HG03565 (cell line): ENCODE results near the gene KCNH2.

ENCODE experiments used
- ATAC-seq: cut with Tn5 transposase; IDR thresholded peaks from one replicate; pipeline ENCODE4 v1.9.1; 2021; ENCODE audit warnings: mild to moderate bottlenecking, moderate library complexity; ENCODE audit not compliant: unreplicated experiment

KCNH2 gene

DNA sequence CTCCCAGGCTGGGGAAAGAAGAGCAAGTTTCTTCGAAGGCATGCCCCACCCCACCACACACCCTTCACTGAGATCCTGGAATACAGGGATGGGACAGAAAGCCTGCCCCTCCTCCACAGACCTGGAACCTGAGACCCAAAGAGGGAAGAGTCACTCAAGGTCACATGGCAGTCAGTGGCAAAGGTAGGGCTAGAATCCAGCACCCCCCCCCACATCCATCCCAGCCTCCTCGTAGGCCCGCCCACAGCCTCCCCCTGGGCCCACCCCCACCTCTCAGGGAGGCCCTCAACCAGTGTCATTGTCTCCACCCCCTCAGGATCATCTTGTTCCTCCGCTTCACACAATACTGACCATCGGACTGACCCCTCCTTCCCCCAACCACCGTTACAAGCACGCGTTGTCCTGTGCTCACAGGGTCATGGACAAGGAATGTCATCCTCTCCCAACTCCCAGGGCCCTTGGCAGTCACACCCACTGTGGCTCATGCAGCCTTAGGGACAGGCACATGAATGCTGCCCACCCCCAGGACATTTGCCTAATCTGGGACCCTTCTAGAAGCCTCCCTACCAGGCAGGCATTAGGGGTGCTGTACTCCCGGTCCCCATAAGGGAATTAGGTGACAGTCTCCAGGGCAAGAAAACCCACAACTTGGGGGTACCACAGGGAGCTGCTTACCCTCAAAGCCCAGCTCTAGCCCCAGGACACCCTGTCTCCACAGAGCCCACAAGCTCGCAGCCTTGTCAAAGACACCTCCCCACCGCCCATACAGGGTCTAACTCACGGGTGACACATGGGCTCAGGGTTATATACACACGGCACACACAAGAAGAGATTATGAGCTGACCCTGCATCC, 1.4 kb downstream of the KCNH2 start:
- no peak for ATAC-seq

DNA sequence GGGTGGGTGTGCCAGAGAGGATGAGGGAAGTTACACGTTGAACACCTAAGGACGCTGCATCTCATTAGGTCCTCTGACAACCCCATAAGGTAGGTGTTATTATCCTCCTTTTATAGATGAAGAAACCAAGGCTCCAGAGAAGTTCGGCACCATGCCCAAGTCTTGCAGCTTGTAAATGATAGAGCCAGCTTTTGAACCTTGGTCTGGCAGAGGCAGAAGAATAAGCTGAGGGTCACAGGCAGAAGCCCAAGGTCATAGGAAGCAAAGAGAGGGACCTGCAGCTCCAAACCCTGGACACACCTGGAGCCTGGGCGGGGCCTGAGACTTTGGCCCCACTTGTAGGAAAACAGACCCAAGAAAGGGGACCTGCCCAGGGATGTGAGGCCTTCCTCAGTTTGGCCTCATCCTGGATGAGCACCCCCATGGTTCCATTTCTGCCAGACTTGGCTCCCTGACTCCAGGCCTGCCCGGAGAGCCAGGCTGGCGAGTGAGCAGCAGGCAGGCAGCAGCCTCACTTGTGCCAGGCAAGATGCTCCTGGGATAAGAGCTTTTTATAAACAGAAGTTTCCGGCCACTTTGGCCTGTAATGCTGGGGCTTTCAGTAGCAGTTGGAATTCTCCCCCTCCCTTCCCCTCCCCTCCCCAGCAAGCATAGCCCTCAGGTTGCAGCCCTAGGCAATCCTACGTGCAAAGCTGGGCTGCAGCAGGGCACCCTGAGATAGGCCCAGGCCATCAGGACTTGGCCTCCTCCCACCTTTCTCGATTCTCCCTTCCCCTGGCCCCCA, 2.4 kb downstream of the KCNH2 start:
- ATAC-seq: no peak

DNA sequence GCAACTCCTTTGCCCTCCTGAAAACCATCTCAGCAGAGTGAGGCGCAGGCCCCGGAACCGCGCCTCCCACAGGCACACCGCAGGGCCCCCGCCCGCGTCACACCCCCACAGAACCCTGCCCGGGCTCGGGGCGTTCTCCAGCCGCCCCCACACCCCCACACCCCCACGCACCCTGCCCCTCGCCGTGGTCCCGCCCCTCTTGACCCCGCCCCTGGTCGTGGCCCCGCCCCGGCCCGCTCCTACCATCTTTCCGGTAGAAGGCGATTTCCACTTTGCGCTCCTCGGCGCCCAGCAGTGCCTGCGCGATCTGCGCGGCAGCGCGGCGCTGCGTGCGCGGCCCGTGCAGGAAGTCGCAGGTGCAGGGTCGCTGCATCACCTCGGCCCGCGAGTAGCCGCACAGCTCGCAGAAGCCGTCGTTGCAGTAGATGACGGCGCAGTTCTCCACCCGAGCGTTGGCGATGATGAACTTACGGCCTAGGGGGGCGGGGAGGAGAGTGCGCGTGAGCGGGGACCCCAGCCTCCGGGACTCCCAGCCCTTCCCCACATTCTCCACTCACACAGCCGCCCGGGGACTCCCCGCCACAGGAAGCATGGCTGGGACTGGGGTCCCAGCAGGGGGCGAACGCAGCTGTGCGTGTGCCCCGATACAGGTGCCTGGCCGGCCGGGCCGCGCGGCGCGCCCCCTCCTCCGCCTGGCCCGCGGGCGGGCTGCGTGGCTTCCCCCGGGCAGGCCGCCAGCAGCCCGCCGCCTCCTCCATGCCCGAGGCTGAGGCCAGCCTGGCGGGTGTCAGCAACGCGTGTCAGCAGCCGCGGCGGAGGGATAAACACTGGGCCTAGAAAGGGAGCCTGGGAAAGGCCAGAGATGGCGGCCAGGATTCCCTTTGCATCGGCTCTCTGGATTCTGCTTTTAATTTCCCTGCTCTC, 3.4 kb downstream of the KCNH2 start:
- no peak for ATAC-seq

DNA sequence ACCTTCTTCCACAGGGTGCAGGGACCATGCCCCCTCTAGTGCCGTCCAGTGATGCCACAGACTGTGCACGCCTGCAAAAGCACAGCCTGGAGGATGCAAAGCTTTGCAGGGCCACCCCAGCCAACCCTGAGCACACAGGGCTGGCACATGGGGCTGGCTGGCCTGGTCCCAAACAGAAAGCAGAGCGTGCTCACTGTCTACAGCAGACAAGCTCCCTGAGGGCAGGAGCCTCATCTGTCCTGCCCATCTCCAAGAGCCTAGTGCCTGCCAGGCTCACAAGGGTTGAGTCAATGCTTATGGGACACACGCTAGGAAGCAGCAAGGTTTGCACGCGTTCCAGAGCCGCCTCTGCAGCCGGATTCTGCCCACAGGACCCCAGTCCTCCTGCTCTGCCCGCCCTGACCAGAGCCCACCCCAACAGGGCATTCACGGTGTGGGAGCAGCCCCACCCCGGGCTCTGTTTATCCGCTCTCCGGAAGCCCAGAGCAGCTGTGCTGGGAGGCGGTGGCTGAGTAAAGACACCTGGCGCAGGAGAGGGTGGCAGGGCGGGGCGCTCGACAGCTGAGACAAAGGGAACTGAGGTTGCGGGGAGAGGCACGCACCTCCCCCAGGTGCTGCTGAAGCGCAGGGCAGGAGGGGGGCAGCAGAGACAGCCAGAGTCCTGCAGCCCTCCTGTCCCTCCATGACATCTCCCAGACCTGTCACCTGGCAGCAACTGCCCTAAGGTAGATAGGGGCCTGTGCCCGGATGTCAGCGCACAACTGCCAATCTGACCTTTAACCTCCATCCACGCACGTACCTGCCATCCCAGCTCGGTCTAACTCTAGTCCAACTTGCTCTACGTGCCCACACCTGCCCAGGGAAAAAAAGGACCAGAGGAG, 4.3 kb downstream of the KCNH2 start:
- ATAC-seq: no peak

DNA sequence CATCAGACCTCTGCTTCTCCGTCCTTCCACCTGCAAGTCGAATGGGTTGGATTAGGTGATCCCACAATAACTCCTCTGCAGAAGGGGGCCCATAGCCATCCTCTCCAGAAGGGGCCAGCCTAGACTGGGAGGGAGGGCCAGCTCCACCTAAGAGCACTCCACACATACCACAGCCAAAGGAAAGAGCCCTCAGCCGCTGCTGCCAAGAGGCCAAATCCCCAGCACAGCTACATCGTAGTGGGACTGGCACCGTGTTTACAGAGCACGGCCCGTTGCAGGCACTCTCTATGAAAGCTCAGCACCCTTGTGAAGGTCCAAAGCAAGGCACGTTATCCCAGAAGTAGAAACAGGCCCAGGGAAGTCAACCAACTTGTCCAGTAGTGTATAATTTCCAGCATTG, 5.4 kb downstream of the KCNH2 start:
- no peak for ATAC-seq

DNA sequence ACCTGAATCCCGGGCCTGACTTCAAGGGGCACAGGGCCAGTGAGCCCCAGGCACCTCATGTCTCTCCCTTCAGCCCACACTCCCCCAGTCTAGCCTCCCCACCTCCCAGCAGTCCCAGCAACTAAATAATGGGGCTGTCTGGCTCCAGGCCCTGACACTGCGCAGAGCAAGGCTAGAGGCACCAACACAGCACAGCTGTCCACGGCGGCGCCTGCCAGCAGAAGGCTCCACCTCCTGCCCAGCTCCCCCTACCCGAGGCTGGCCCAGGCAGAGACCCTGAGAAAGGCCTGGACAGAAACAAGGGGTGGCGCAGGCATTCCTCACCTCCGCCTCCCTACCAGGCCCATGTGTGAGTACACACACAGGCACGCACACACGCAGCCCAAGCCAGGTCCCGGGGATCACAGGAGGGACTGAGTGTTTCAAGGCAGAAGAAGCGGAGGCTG, 6.1 kb downstream of the KCNH2 start:
- no peak for ATAC-seq

DNA sequence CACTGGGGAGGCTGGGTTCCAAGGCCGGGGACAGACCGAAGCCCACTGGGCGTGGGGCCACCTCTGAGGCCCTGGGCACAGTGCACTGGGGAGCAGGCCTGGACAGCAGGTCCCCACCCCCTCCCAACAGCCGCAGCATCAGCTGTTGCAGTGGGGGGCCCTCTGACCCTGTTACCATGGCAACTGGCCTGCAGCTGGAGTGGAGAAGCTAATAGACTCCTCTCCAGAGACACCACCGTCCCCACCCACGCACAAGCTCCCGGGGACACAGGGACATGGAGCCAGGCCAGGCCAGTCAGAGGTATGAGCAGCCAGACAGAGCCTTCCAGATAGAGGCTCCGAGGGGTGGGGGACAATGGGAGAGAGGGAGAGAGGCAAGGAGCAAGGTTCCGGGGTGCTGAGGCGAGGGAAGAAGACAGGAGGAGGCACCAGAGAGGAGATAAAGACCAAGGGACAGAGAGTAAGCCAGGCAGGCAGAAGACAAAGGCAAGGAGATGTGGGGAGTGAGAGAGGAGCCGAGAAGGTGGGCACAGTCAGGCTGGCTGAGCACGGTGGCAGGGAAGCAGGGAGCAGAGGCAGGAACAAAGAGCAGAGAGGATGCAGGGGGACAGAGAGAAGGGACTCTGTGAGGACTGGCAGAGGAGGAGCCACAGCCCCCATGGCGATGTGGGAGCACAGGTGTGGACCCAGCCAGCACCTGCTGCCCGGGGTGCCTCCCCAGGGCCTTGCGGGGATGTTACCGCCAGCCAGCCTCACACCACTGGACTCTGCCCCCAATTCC, 6.7 kb downstream of the KCNH2 start:
- ATAC-seq: no peak

DNA sequence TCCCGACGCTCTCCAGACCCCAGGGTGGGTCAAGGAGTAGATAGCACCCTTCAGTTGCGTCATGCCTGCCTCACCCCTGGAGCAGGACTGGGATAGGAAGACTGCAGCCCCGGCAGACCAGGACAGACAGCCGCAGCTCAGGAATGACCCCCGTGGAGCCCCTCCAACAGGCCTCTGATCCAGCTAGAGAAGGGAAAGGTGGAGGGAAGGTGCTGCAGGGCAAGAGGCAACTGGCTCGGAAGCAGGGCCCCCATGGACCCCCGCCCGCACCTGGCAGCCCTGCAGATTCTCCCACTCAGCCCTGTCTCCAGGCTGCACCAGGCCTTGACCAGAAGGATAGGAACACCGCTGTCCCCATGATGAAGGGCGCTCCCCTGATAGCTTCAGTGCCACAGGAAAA, 7.7 kb downstream of the KCNH2 start:
- no peak for ATAC-seq

DNA sequence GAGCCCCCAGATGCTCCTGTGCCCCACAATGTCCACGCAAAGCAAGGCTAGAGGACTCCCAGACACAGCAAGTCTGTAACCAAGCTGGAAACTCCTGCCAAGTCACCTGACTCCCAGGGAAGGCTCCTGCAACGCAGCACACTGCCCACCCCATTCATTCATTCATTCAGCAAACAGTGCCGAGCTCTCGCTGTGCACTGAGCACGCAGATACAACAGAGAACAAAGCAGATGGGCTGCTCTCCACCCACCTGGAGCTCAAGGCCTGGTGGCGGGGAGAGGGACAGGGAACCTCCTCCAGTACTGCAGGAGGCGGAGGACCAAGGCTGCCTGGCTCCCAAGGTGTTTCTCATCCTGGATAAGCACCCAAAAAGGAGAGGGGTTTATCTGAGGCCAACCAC, 8.6 kb downstream of the KCNH2 start:
- no peak for ATAC-seq

DNA sequence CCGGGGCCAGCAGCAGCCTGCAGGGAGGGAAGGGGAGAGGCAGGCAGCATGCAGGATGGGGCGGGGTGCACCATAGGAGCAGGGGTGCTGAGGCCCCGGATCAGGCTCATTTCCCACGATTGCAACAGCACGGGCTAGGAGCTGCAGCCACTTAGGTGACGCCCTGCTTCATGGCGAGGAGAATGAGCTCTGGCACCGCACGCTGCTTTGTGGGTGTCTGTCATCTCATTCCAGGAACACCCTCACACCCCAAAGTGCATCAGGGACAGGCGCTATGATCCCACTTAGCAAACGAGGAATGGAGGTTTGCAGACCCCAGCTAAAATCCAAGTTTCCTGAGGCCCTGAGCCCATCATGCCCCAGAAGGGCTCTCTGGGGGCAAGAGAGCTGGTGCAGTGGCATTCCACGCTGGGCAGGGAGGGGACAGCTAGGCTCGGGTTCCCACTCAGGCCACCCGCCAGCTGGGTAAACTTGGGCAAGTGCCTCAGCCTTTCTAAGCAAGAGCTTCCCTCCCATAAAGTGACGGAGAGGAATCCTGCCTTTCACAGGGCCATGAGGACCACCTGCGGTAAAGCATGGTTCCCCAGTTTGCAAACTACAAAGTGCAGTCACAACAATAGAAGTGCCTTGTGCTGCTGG, 9.3 kb downstream of the KCNH2 start:
- ATAC-seq: no peak

DNA sequence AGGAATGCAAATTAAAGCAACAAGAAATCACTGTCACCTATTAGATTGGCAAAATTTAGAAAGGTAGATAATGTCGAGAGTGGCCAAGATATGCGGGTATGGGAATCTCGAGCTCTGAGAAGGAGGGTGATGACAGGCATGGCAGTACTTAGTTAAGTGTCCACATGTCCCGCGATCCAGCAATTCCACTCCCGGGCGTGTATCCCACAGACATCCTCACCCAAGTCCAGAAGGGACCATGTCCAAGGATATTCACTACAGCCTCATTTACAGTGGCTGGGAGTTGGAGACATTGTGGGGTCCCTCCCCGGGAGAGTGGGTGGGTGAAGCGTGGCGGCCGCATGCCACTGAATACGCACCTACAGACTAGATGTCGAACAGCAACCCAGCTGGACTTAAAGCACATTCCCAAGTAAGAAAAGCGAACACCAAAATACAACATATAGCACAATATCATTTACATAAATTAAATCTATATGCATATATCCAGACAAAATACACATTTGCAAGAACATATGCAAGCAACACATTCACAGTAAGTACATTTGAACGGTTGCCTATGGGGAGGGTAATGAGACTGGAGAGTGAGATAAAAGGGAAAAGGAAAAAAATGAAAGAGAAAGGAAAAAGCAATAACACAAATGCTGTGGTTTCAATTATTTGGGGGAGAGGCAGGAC, 9.9 kb downstream of the KCNH2 start:
- no peak for ATAC-seq

DNA sequence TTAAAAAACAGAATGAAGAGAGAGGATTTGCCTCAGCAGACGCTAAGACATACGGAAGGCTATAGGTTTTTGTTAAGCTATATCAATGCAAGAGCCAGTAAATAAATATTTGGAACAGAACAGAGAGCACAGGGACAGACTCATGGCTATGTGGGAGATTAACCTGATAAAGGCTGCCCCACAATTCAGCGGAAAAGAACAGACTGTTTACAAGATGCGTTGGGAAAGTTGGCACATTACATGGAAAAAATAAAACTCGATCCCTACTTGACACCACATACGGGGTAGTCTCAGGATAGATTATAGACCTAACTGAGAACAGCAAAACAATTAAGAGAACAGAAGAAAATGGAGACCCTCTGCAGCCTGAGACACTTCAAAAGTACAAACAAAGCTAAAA, 10.8 kb downstream of the KCNH2 start:
- no peak for ATAC-seq

DNA sequence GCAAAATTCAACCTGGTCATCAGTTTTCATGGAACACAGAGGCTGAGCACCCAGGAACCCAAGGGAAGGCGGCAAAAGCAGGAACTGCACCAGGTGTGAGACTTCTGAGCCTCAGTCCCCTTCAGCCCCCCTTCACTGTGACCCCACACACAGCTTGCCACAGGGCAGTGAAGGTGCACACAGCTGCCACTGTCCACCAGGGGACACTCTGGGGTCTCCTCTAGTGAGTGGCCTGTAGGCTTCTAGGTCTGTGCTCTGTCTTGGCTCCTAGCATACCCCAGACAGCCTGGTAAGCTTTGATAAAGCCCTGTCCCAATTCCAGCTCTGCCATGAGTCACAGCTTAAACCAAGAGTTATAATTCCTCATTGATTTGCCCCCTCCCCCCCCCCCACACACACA, 12.1 kb downstream of the KCNH2 start:
- no peak for ATAC-seq

DNA sequence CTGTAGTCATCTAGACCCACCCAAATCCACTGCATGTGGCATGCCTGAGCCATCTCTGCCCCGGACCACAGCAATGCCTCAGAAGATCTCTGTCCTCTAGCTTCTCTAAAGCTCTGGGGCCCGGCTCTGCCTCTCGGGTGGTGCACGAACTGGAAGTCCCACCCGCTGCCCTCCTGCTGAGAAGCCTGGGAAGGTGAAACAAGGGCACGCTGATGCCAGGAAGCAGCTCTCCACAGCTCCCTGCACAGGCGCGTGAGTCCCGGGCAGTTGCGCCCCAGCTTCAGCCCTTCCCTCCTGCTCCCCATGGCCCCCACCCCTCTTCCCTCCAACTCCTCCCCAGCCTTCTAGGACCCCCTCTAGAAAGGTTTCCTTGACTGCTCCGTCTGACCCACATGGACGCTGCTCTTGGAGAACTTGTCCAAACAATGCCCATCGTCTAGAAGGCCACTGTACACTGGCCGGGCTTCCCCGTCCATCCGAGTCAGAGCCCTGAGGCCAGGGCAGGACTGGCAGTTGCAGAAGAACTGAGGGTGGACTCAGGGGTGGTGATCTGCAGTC, 12.8 kb downstream of the KCNH2 start:
- no peak for ATAC-seq

DNA sequence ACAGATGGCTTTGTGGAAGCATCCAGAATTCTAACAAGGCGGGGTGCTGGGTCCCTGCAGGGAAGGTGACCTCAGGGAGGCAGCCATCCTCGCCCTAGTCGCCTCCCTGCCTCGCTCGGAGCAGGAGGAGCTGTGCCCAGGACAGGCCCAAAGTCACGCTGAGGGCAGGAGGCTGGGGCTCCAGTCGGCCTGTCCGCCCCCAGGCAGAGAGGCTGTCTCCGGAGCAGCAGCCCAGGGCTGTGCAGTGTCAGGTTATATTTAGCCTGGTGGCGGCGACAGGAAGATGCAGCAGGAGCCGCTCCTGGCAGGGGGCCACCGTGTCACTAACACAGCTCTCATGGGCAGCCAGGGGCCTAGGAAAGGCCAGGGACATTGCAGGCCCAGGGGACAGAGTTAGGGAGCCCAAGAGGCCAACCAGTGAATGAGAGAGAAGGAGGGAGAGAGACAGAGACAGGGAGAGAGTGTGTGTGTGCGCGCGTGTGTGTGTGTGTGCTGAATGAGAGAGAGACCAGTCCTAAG, 13.5 kb downstream of the KCNH2 start:
- no peak for ATAC-seq

DNA sequence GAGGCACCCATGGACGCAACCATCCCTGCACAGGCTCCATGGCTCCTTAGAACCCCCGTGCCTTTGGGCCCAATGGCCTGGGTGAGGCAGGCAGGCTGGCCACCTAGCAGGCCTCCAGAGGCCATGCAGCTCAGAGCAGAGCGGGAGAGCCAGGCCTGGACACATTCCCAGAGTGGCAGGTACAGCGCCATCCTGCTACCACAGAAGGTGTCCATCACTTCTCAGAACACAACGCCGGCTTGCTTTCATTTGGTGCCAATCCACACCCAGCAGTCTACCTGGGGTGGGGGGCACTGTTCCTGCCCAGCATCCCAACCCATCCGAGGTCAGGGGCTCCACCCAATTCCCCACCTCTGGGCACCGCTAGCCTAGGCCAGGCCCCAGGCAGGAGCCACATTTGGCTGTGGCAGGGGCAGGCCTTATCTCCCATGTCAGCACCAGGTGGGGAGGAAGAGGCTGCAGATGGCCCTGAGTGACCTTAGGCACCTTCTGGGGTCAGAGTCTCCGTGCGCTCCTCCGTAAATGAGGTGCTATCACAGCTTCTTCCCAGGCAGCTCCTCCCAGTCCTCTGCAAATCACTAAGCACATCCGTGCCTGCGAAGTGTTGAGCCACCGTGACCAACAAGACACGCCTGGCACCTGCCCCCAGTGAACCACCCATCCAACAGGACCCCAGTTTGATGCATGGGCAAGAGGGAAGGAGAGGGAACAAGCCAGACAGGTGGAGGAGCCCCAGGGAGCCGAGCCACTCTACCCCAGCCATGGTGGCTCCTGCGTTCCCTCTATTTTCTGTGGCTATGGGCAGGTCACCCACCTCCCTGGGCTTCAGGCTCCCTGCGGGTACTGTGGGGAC, 14.2 kb downstream of the KCNH2 start:
- ATAC-seq: no peak
